Psoas muscle (tissue), 8 donors: ENCODE measurements around the gene C1orf122. TPM values are rescaled to one million over a fixed set of nuclear protein-coding genes. Genes with fewer than 3 reads are reported as not detected.

ENCODE experiments used
- ATAC-seq, 4 donors: fragments of 200-7000 bp; cut with Tn5 transposase; one replicate each; pipeline ENCODE4 v1.9.1; 2020; ENCODE audit warnings: moderate library complexity in 3 of 4, mild to moderate bottlenecking in 2 of 4
- DNase-seq, 2 donors: peaks; one replicate each; pipeline ENCODE4 v3.0.0-alpha.2; 2020
- H3K27ac ChIP-seq: fragments of 200-600 bp; one replicate; pipeline ENCODE4 v1.8.0; 2022
- H3K27me3 ChIP-seq, 3 donors: fragments of 200-600 bp in 1 of 3; one replicate each; pipeline versions ENCODE4 v1.6.1 to v1.8.0; 2013 to 2022; ENCODE audit warnings: low read length in 2 of 3, mild to moderate bottlenecking in 2 of 3, moderate library complexity in 1 of 3; ENCODE audit not compliant: insufficient read depth in 3 of 3
- H3K36me3 ChIP-seq, 2 donors: fragments of 200-600 bp in 1 of 2; one replicate each; pipeline versions ENCODE4 v1.6.1 to v1.8.0; 2013 to 2022; ENCODE audit warnings: low read depth in 1 of 2, mild to moderate bottlenecking in 1 of 2, moderate library complexity in 1 of 2; ENCODE audit not compliant: insufficient read depth in 1 of 2
- H3K4me1 ChIP-seq: fragments of 200-600 bp; one replicate; pipeline ENCODE4 v1.8.0; 2022
- H3K4me3 ChIP-seq: fragments of 200-600 bp; one replicate; pipeline ENCODE4 v1.8.0; 2022; ENCODE audit warnings: mild to moderate bottlenecking
- H3K9me3 ChIP-seq: fragments of 200-600 bp; one replicate; pipeline ENCODE4 v1.8.0; 2022
- CTCF ChIP-seq: fragments of 200-600 bp; IDR thresholded peaks from one replicate; pipeline ENCODE4 v1.8.0; 2022; ENCODE audit warnings: antibody characterized with exemption
- WGBS, 3 donors: extraction: QIAGEN DNeasy Blood & Tissue Kit; methylation state at CpG; one replicate each; pipeline versions ENCODE4 v1.1.6 to v1.1.7; 2013; 5-methylcytosine and 5-hydroxymethylcytosine counted together
- intact Hi-C, 2 donors: fragments of 100-400 bp; cut with DNase I; formaldehyde crosslinking; loops; one replicate each; pipeline versions ENCODE4 v1.11.0 to v1.14.2; 2022
- polyA plus RNA-seq, 3 donors: library from polyadenylated mRNA; stranded (reverse); fragments of 200-250 nt; gene quantifications; one replicate each; pipeline ENCODE4 v1.2.3, GENCODE V29; 2013
- total RNA-seq, 4 donors: library from RNA; stranded (reverse); fragmentation: NEBNext Ultra II Directional in 2 of 4; extraction: Animal tissue kit (Norgen Biotek cat#: 25700) in 2 of 4; gene quantifications; one replicate each; pipeline versions ENCODE4 v1.2.1 to v1.2.4, GENCODE V29; 2021 to 2023
- donor health status: healthy with polysubstance abuse.
- donor health status: DM: no; HTN: no; CAD: no; lungs with moderate emphysema.
- donor health status: Bipolar disorder and iron deficiency.
- donor health status: healthy.
- donor health status: DM: yes; HTN: yes; CAD: no.
- donor health status: DM: no; HTN: no; CAD: no.
- donor health status: DM: no; HTN: no; CAD: no.
- donor health status: DM: yes; HTN: yes; CAD: no.

C1orf122 gene
- total and polyA plus RNA-seq, 7 donors, result 26.6 to 109 (median 32.1) TPM

- DNase-seq (no peak), ATAC-seq (no peak)
- H3K4me1 ChIP-seq, result no peaks in the 10 kb centered on the region
- H3K27me3 ChIP-seq, result no peaks in the 10 kb centered on the region
- H3K9me3 ChIP-seq, result no peaks in the 10 kb centered on the region
- 92 to 93% (median 92%) methylated on average over 10 of the region's 10 CpGs for WGBS, 3 donors
- H3K27ac ChIP-seq, result no peak overlapping the region
- H3K36me3 ChIP-seq, result peaks cover 7 to 54% of the 10 kb centered on the region in 2 donors
- intact Hi-C loops, result no loop called here
- no peak overlapping the region for H3K4me3 ChIP-seq
- TF ChIP-seq CTCF, result no peak
Measured at GRCh38 chr1:37839676-37840075, 32.1 kb downstream of the C1orf122 start.

GRCh38 chr1:37840711-37841110 lies 33.1 kb downstream of the C1orf122 start:
- 61 to 81% (median 62%) methylated on average over 1 of the region's 1 CpG for WGBS, 3 donors

GRCh38 chr1:37841652-37842051 lies 34.1 kb downstream of the C1orf122 start:
- H3K27me3 ChIP-seq, result no peaks in the 10 kb centered on the region
- H3K9me3 ChIP-seq, result no peaks in the 10 kb centered on the region
- no peak for TF ChIP-seq CTCF
- H3K4me1 ChIP-seq, result peaks cover 4% of the 10 kb centered on the region
- no peak overlapping the region for H3K4me3 ChIP-seq
- 90 to 93% (median 91%) methylated on average over 3 of the region's 3 CpGs for WGBS, 3 donors
- H3K36me3 ChIP-seq, result peaks cover 6 to 40% of the 10 kb centered on the region in 2 donors
- ATAC-seq (no peak), DNase-seq (no peak)
- intact Hi-C loops, result no loop called here
- no peak overlapping the region for H3K27ac ChIP-seq

More at GRCh38 chr1:37840711-37841110, 33.1 kb downstream of the C1orf122 start:
- Histone ChIP-seq H3K4me3 (no peak overlapping the region), H3K9me3 (no peaks in the 10 kb centered on the region), H3K27ac (no peak overlapping the region), H3K27me3 (no peaks in the 10 kb centered on the region), H3K4me1 (no peaks in the 10 kb centered on the region), H3K36me3 (peaks cover 6 to 44% of the 10 kb centered on the region in 2 donors)
- intact Hi-C loops, result no loop called here
- DNase-seq (no peak), ATAC-seq (no peak)
- TF ChIP-seq CTCF, result no peak

GRCh38 chr1:37844536-37844935 lies 36.9 kb downstream of the C1orf122 start:
- H3K4me1 ChIP-seq, result peaks cover 5% of the 10 kb centered on the region
- H3K27me3 ChIP-seq, result no peaks in the 10 kb centered on the region
- intact Hi-C loops, result no loop called here
- H3K27ac ChIP-seq, result no peak overlapping the region
- H3K4me3 ChIP-seq, result no peak overlapping the region
- peaks cover 0 to 11% of the 10 kb centered on the region in 2 donors for H3K36me3 ChIP-seq
- DNase-seq, result no peak
- H3K9me3 ChIP-seq, result no peaks in the 10 kb centered on the region
- no peak for TF ChIP-seq CTCF
- no peak for ATAC-seq

- H3K27ac ChIP-seq, result no peak overlapping the region
- ATAC-seq, result no peak
Measured at GRCh38 chr1:37845049-37845646, 37.6 kb downstream of the C1orf122 start.

More at GRCh38 chr1:37845049-37845646, 37.6 kb downstream of the C1orf122 start:
- H3K4me1 ChIP-seq, result peaks cover 6% of the 10 kb centered on the region
- no peaks in the 10 kb centered on the region for H3K27me3 ChIP-seq
- TF ChIP-seq CTCF, result no peak
- no peak for DNase-seq
- peaks cover 0 to 5% of the 10 kb centered on the region in 2 donors for H3K36me3 ChIP-seq
- intact Hi-C loops, result no loop called here
- no peak overlapping the region for H3K4me3 ChIP-seq
- no peaks in the 10 kb centered on the region for H3K9me3 ChIP-seq
- 93 to 96% (median 94%) methylated on average over 5 of the region's 5 CpGs for WGBS, 3 donors
